Islet precursor cell (in vitro differentiated cells): ENCODE results near the gene GCKR.

Experiments used
- DNase-seq: peaks from one replicate; pipeline ENCODE4 v3.0.0-alpha.2; 2018

Gene GCKR

DNA sequence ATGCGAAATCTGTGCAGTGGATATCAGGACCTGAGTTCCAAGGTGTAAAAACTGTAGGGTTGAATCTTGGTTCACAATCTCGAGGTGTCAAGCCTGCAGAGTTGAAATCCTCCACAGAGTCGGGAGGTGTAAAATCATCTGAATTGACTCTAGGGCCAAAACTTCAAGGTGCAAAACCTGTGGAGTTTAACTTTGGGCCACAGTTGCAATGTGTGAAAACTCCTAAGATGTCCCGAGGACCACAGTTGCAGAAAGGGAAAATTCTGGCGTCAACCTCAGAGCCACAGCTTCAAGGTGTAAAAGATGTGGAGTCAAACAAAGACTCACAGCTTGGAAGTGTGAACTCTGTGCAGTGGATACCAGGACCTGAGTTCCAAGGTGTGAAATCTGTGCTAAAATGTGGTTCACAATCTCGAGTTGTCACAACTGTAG, 76.4 kb downstream of the GCKR start:
- no peak for DNase-seq
